SH-SY5Y (cell line): ENCODE measurements around the gene DOK7.

Experiments used
- GATA2 ChIP-seq: IDR thresholded peaks from 2 replicates; pipeline ENCODE4 v1.6.1; 2011; ENCODE audit warnings: mild to moderate bottlenecking, low read depth, low read length
- GATA3 ChIP-seq: IDR thresholded peaks from 2 replicates; pipeline ENCODE4 v1.6.1; 2011; ENCODE audit warnings: low read depth, mild to moderate bottlenecking, low read length, moderate library complexity

- TF ChIP-seq GATA2 (no peak), GATA3 (no peak)
Observed at GRCh38 chr4:3531879-3532750, 69.0 kb downstream of the DOK7 start, which contains the start of gene LRPAP1.
